ENCODE results near the gene MYO15A.

MYO15A gene

DNA sequence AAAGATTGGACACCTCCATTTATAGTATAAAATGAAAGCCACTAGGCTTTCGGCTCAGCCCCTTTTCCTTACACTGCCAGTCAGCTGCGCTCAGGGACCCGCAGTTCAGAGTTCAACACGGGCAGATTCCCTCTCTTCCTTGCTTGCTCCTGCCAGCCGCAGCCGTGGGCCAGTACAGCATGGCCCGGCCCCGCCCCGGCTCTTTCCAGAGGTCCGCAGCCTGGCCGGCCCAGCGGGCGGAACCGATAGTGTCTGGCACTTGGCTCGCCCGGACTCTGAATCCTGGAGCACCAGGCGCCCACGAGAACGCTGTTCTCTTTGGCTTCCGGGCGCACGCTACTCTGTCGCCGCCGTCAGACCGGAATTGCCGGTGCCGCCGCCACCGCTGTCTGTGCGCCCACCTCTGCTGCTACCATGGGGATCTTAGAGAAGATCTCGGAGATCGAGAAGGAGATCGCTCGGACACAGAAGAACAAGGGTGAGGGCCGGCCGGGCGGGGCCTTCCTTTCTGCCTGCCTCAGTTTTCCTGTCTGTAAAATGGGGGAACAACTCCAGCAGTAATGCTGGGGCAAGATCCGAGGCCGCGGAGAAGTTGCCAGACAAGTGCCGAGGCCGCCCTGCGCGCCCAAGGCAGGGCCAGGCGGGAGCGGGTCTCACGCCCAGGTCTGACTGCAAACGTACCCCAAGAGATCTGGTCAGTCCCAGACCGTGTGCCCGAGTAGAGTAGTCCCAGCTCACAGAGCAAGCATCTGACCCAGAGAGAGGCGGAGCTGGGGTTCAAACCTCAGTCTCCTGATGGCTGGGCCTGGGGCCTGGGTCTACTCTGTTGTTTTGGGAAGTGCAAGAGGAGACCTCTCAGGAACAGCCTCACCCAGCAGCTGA is 20.7 kb upstream of the MYO15A start, which contains the start of gene DRG2 (continued):
- TF ChIP-seq, protein P1, sequence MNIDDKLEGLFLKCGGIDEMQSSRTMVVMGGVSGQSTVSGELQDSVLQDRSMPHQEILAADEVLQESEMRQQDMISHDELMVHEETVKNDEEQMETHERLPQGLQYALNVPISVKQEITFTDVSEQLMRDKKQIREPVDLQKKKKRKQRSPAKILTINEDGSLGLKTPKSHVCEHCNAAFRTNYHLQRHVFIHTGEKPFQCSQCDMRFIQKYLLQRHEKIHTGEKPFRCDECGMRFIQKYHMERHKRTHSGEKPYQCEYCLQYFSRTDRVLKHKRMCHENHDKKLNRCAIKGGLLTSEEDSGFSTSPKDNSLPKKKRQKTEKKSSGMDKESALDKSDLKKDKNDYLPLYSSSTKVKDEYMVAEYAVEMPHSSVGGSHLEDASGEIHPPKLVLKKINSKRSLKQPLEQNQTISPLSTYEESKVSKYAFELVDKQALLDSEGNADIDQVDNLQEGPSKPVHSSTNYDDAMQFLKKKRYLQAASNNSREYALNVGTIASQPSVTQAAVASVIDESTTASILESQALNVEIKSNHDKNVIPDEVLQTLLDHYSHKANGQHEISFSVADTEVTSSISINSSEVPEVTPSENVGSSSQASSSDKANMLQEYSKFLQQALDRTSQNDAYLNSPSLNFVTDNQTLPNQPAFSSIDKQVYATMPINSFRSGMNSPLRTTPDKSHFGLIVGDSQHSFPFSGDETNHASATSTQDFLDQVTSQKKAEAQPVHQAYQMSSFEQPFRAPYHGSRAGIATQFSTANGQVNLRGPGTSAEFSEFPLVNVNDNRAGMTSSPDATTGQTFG (tag by site-specific recombination; IDR thresholded peaks at IDR 0.05; ENCODE audit: borderline replicate concordance): peak; percentile 95
- TF ChIP-seq ZXDB (tag by site-specific recombination; IDR thresholded peaks at IDR 0.05): peak; percentile 94

DNA sequence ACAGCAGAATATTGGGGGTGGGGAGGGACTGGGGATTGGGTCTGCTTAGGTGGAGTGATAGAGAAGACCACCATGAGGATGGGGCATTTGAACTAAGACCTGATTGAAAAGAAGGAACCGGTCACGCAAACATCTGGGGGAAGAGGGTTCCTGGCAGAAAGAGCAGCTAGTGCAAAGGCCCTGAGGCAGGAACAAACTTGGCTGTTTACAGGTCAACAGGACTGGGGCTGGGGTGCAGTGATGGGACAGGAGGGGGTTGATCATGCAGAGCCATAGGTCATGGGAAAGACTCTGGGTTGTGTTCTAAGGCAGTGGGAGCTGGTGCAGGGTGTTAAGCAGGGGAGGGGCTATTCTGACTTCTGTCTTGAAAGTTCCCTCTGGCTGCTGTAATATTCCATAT is 18.9 kb upstream of the MYO15A start:
- Histone ChIP-seq H3K27ac (ENCODE audit: extremely low read depth, low read depth, low read length) (no peak overlapping the region), H3K4me1 (ENCODE audit: control insufficient read depth, insufficient read depth, low read length) (peaks cover 3% of the 10 kb centered on the region; the same call in 1 of the 2 replicates), H3K9me3 (ENCODE audit: control insufficient read depth, insufficient read depth, low read depth, low read length) (no peaks in the 10 kb centered on the region), H3K36me3 (ENCODE audit: control insufficient read depth in 2 of 2, insufficient read depth in 1 of 2, low read length in 2 of 2) (peaks cover 20 to 34% of the 10 kb centered on the region in 2 experiments), H3K4me3 (ENCODE audit: low read depth, low read length) (no peak overlapping the region)
- TF ChIP-seq, protein P2, sequence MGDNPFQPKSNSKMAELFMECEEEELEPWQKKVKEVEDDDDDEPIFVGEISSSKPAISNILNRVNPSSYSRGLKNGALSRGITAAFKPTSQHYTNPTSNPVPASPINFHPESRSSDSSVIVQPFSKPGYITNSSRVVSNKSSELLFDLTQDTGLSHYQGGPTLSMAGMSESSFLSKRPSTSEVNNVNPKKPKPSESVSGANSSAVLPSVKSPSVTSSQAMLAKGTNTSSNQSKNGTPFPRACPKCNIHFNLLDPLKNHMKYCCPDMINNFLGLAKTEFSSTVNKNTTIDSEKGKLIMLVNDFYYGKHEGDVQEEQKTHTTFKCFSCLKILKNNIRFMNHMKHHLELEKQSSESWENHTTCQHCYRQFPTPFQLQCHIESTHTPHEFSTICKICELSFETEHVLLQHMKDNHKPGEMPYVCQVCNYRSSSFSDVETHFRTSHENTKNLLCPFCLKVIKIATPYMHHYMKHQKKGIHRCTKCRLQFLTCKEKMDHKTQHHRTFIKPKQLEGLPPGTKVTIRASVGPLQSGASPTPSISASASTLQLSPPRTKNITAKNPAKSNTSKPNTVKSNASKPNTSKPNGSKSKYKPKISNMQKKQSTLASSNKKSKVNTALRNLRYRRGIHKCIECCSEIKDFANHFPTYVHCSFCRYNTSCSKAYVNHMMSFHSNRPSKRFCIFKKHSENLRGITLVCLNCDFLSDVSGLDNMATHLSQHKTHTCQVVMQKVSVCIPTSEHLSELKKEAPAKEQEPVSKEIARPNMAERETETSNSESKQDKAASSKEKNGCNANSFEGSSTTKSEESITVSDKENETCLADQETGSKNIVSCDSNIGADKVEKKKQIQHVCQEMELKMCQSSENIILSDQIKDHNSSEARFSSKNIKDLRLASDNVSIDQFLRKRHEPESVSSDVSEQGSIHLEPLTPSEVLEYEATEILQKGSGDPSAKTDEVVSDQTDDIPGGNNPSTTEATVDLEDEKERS (tag by site-specific recombination; IDR thresholded peaks at IDR 0.05): 0 out of 2 replicates have a peak, but pooled peaks have one; percentile 47
- TF ChIP-seq ZNF155 (tag by site-specific recombination; IDR thresholded peaks at IDR 0.05): no peak
- peak; percentile 100 for TF ChIP-seq ZNF623 (tag by site-specific recombination; IDR thresholded peaks at IDR 0.05)
- TF ChIP-seq ZNF76 (tag by site-specific recombination; IDR thresholded peaks at IDR 0.05; ENCODE audit: borderline replicate concordance, low read depth): peak; percentile 30; the same call in 1 of the 2 replicates
- TF ChIP-seq, protein P3, sequence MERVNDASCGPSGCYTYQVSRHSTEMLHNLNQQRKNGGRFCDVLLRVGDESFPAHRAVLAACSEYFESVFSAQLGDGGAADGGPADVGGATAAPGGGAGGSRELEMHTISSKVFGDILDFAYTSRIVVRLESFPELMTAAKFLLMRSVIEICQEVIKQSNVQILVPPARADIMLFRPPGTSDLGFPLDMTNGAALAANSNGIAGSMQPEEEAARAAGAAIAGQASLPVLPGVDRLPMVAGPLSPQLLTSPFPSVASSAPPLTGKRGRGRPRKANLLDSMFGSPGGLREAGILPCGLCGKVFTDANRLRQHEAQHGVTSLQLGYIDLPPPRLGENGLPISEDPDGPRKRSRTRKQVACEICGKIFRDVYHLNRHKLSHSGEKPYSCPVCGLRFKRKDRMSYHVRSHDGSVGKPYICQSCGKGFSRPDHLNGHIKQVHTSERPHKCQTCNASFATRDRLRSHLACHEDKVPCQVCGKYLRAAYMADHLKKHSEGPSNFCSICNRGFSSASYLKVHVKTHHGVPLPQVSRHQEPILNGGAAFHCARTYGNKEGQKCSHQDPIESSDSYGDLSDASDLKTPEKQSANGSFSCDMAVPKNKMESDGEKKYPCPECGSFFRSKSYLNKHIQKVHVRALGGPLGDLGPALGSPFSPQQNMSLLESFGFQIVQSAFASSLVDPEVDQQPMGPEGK (tag by site-specific recombination; IDR thresholded peaks at IDR 0.05): no peak
- POLR2A ChIA-PET: interaction anchor here (0.9 kb wide), 1 partner anchor 13 kb away, joined by 4 read pairs; no protein-coding TSS in a partner anchor
- CTCF ChIA-PET: no interaction called here

DNA sequence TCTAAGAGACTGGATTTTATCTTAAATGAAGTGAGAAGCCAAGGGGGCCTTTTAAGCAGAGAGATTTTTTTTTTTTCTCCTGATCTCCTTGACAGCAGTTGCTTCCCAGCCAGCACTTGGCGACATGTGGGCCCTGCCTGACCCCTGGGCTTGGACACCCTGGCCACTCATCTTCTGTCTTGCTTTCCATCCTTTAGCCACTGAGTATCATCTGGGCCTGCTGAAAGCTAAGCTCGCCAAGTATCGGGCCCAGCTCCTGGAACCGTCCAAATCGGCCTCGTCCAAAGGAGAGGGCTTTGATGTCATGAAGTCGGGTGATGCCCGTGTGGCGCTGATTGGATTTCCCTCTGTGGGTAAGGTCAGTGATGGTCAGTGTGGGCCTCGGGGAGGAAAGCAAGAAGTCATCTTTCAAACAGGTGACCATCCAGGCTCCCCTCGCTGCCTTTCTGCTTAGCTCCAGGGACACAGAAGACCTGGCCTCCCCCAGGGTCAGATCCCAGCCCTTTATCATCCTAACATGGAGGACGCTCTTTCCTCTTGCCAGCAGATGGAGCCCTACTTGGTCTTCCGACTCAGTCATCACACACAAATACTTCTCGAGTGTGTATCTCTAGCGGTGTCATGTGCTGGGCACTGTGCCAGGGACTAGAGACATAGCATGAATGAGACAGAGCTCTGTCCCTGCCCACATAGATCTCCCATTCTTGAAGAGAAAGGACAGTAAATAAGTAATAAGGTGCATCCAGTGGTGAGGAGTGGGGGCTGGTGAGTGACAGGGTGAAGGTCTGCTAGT is 14.7 kb upstream of the MYO15A start:
- Histone ChIP-seq H3K36me3 (ENCODE audit: control insufficient read depth in 2 of 2, insufficient read depth in 1 of 2, low read length in 2 of 2) (peaks cover 37 to 72% of the 10 kb centered on the region in 2 experiments), H3K4me1 (ENCODE audit: control insufficient read depth, insufficient read depth, low read length) (0 out of 2 replicates have a peak, but pooled peaks cover 2% of the 10 kb centered on the region), H3K4me3 (ENCODE audit: low read depth, low read length) (no peak overlapping the region), H3K27ac (ENCODE audit: extremely low read depth, low read depth, low read length) (0 out of 2 replicates have a peak overlapping the region, but pooled peaks have one; percentile 17), H3K9me3 (ENCODE audit: control insufficient read depth, insufficient read depth, low read depth, low read length) (no peaks in the 10 kb centered on the region)
- POLR2A ChIA-PET: interaction anchor here (0.5 to 0.6 kb wide), 2 partner anchors 16 to 89 kb away, joined by 3 to 10 read pairs; no protein-coding TSS in a partner anchor
- CTCF ChIA-PET: interaction anchor here (0.5 to 1.6 kb wide), 14 partner anchors 25 to 193 kb away, joined by 3 to 5 read pairs (median 3); no protein-coding TSS in a partner anchor
- TF ChIP-seq FEZF1 (tag by site-specific recombination; IDR thresholded peaks at IDR 0.05) (no peak), ZNF416 (tag by site-specific recombination; IDR thresholded peaks at IDR 0.05) (no peak), ZNF112 (tag by site-specific recombination; IDR thresholded peaks at IDR 0.05) (no peak), MYNN (tag by site-specific recombination; IDR thresholded peaks at IDR 0.05; ENCODE audit: borderline replicate concordance) (no peak), ZFP69B (tag by site-specific recombination; IDR thresholded peaks at IDR 0.05) (no peak), OSR2 (tag by site-specific recombination; IDR thresholded peaks at IDR 0.05) (no peak), ZNF155 (tag by site-specific recombination; IDR thresholded peaks at IDR 0.05) (no peak), ZNF274 (IDR thresholded peaks at IDR 0.05; ENCODE audit: low read length) (no peak), ZNF274 (tag by site-specific recombination; IDR thresholded peaks at IDR 0.05; ENCODE audit: borderline replicate concordance) (no peak)
- TF ChIP-seq, protein P4, sequence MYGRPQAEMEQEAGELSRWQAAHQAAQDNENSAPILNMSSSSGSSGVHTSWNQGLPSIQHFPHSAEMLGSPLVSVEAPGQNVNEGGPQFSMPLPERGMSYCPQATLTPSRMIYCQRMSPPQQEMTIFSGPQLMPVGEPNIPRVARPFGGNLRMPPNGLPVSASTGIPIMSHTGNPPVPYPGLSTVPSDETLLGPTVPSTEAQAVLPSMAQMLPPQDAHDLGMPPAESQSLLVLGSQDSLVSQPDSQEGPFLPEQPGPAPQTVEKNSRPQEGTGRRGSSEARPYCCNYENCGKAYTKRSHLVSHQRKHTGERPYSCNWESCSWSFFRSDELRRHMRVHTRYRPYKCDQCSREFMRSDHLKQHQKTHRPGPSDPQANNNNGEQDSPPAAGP (tag by site-specific recombination; IDR thresholded peaks at IDR 0.05): no peak

Data from HEK293 (cell line).